Measurements from ENCODE around the gene SLC37A1.

Gene SLC37A1

GRCh38 chr21:42508371-42508770 is 5.3 kb upstream of the SLC37A1 start:
- H3K36me3 Mint-ChIP-seq (ENCODE audit: low read depth) = no peaks in the 10 kb centered on the region
- H3K27ac Mint-ChIP-seq = no peak overlapping the region
- no peak overlapping the region for H3K4me3 Mint-ChIP-seq
- no peaks in the 10 kb centered on the region for H3K9me3 Mint-ChIP-seq
- peaks cover 24% of the 10 kb centered on the region for H3K4me1 Mint-ChIP-seq (ENCODE audit: low read depth)
- no peaks in the 10 kb centered on the region for H3K27me3 Mint-ChIP-seq

- H3K27ac Mint-ChIP-seq = no peak overlapping the region
- peaks cover 15% of the 10 kb centered on the region for H3K4me1 Mint-ChIP-seq (ENCODE audit: low read depth)
- H3K36me3 Mint-ChIP-seq (ENCODE audit: low read depth) = no peaks in the 10 kb centered on the region
- H3K4me3 Mint-ChIP-seq = no peak overlapping the region
- no peaks in the 10 kb centered on the region for H3K27me3 Mint-ChIP-seq
- no peaks in the 10 kb centered on the region for H3K9me3 Mint-ChIP-seq
Observed at GRCh38 chr21:42509244-42509643, 4.4 kb upstream of the SLC37A1 start.

GRCh38 chr21:42512346-42513034 is 1.2 kb upstream of the SLC37A1 start:
- peak overlapping the region; percentile 53 for H3K4me3 Mint-ChIP-seq
- H3K4me1 Mint-ChIP-seq (ENCODE audit: low read depth) = peaks cover 33% of the 10 kb centered on the region
- H3K9me3 Mint-ChIP-seq = no peaks in the 10 kb centered on the region
- H3K36me3 Mint-ChIP-seq (ENCODE audit: low read depth) = peaks cover 11% of the 10 kb centered on the region
- H3K27ac Mint-ChIP-seq = peak overlapping the region; percentile 42
- H3K27me3 Mint-ChIP-seq = no peaks in the 10 kb centered on the region

- Mint-ChIP-seq H3K36me3 (ENCODE audit: low read depth) (peaks cover 26% of the 10 kb centered on the region), H3K9me3 (no peaks in the 10 kb centered on the region), H3K4me3 (peak overlapping the region; percentile 87), H3K4me1 (ENCODE audit: low read depth) (peaks cover 39% of the 10 kb centered on the region), H3K27ac (peak overlapping the region; percentile 56), H3K27me3 (no peaks in the 10 kb centered on the region)
Observed at GRCh38 chr21:42513985-42514882, 582 bp downstream of the SLC37A1 start.

- Mint-ChIP-seq H3K4me1 (ENCODE audit: low read depth) (peaks cover 39% of the 10 kb centered on the region), H3K27ac (peak overlapping the region; percentile 56), H3K4me3 (peak overlapping the region; percentile 87)
Observed at GRCh38 chr21:42514883-42515228, 1.2 kb downstream of the SLC37A1 start.

GRCh38 chr21:42515708-42516502 is 2.3 kb downstream of the SLC37A1 start:
- Mint-ChIP-seq H3K27me3 (no peaks in the 10 kb centered on the region), H3K4me1 (ENCODE audit: low read depth) (peaks cover 39% of the 10 kb centered on the region), H3K27ac (no peak overlapping the region), H3K36me3 (ENCODE audit: low read depth) (peaks cover 42% of the 10 kb centered on the region), H3K9me3 (no peaks in the 10 kb centered on the region), H3K4me3 (peak overlapping the region; percentile 87)

More at GRCh38 chr21:42514883-42515228, 1.2 kb downstream of the SLC37A1 start:
- H3K36me3 Mint-ChIP-seq (ENCODE audit: low read depth) = peaks cover 32% of the 10 kb centered on the region
- no peaks in the 10 kb centered on the region for H3K9me3 Mint-ChIP-seq
- H3K27me3 Mint-ChIP-seq = no peaks in the 10 kb centered on the region

GRCh38 chr21:42518215-42518614 is 4.6 kb downstream of the SLC37A1 start:
- H3K36me3 Mint-ChIP-seq (ENCODE audit: low read depth) = peaks cover 60% of the 10 kb centered on the region
- no peaks in the 10 kb centered on the region for H3K9me3 Mint-ChIP-seq
- H3K4me3 Mint-ChIP-seq = no peak overlapping the region
- H3K27me3 Mint-ChIP-seq = no peaks in the 10 kb centered on the region
- H3K4me1 Mint-ChIP-seq (ENCODE audit: low read depth) = peaks cover 35% of the 10 kb centered on the region
- H3K27ac Mint-ChIP-seq = no peak overlapping the region

- Mint-ChIP-seq H3K36me3 (ENCODE audit: low read depth) (peaks cover 61% of the 10 kb centered on the region), H3K4me1 (ENCODE audit: low read depth) (peaks cover 35% of the 10 kb centered on the region), H3K27ac (no peak overlapping the region), H3K4me3 (no peak overlapping the region), H3K27me3 (no peaks in the 10 kb centered on the region), H3K9me3 (no peaks in the 10 kb centered on the region)
Observed at GRCh38 chr21:42518626-42519025, 5.0 kb downstream of the SLC37A1 start.

- Mint-ChIP-seq H3K9me3 (no peaks in the 10 kb centered on the region), H3K27me3 (no peaks in the 10 kb centered on the region), H3K27ac (no peak overlapping the region), H3K36me3 (ENCODE audit: low read depth) (peaks cover 68% of the 10 kb centered on the region), H3K4me1 (ENCODE audit: low read depth) (peaks cover 41% of the 10 kb centered on the region), H3K4me3 (no peak overlapping the region)
Observed at GRCh38 chr21:42520628-42521253, 7.1 kb downstream of the SLC37A1 start.

GRCh38 chr21:42521384-42521783 is 7.7 kb downstream of the SLC37A1 start:
- peaks cover 41% of the 10 kb centered on the region for H3K4me1 Mint-ChIP-seq (ENCODE audit: low read depth)
- H3K36me3 Mint-ChIP-seq (ENCODE audit: low read depth) = peaks cover 71% of the 10 kb centered on the region
- H3K9me3 Mint-ChIP-seq = no peaks in the 10 kb centered on the region
- no peak overlapping the region for H3K4me3 Mint-ChIP-seq
- H3K27ac Mint-ChIP-seq = no peak overlapping the region
- H3K27me3 Mint-ChIP-seq = no peaks in the 10 kb centered on the region

GRCh38 chr21:42521805-42522204 is 8.2 kb downstream of the SLC37A1 start:
- Mint-ChIP-seq H3K36me3 (ENCODE audit: low read depth) (peaks cover 69% of the 10 kb centered on the region), H3K27ac (no peak overlapping the region), H3K4me1 (ENCODE audit: low read depth) (peaks cover 41% of the 10 kb centered on the region), H3K9me3 (no peaks in the 10 kb centered on the region), H3K4me3 (no peak overlapping the region), H3K27me3 (no peaks in the 10 kb centered on the region)

GRCh38 chr21:42522271-42522670 is 8.6 kb downstream of the SLC37A1 start:
- Mint-ChIP-seq H3K4me1 (ENCODE audit: low read depth) (peaks cover 42% of the 10 kb centered on the region), H3K36me3 (ENCODE audit: low read depth) (peaks cover 68% of the 10 kb centered on the region), H3K9me3 (no peaks in the 10 kb centered on the region), H3K27ac (no peak overlapping the region), H3K4me3 (no peak overlapping the region), H3K27me3 (no peaks in the 10 kb centered on the region)

- peaks cover 43% of the 10 kb centered on the region for H3K4me1 Mint-ChIP-seq (ENCODE audit: low read depth)
- no peak overlapping the region for H3K4me3 Mint-ChIP-seq
- H3K36me3 Mint-ChIP-seq (ENCODE audit: low read depth) = peaks cover 66% of the 10 kb centered on the region
- H3K27me3 Mint-ChIP-seq = no peaks in the 10 kb centered on the region
- no peak overlapping the region for H3K27ac Mint-ChIP-seq
- H3K9me3 Mint-ChIP-seq = no peaks in the 10 kb centered on the region
Observed at GRCh38 chr21:42522771-42523170, 9.1 kb downstream of the SLC37A1 start.

GRCh38 chr21:42523211-42523610 is 9.6 kb downstream of the SLC37A1 start:
- H3K27me3 Mint-ChIP-seq = no peaks in the 10 kb centered on the region
- H3K36me3 Mint-ChIP-seq (ENCODE audit: low read depth) = peaks cover 66% of the 10 kb centered on the region
- no peaks in the 10 kb centered on the region for H3K9me3 Mint-ChIP-seq
- peaks cover 44% of the 10 kb centered on the region for H3K4me1 Mint-ChIP-seq (ENCODE audit: low read depth)
- no peak overlapping the region for H3K27ac Mint-ChIP-seq
- no peak overlapping the region for H3K4me3 Mint-ChIP-seq

All from stimulated activated naive CD8-positive, alpha-beta T cell treated with anti-CD3 and anti-CD28 coated beads, Interleukin-15, Interleukin-2, amounts not matched to agents 100 ng/mL and 50 ng/mL, for 24 hours (primary cell).